SJCRH30 (cell line): Measurements from ENCODE around the gene BABAM1. TPM values are rescaled to one million over a fixed set of nuclear protein-coding genes. Genes with fewer than 3 reads are reported as not detected.
"Not testable (repeated sequence)": the region's sequence is repeated elsewhere in the genome, so short reads cannot be mapped to it uniquely, and the experiment has no call there.

Experiments
- DNase-seq, 2 experiments: peaks; one replicate each; pipeline ENCODE4 v3.0.0-alpha.2; 2015 to 2020
- H3K27ac ChIP-seq: fragments of 250-450 bp; sonication (Bioruptor Pico); 2 replicates; pipeline ENCODE4 v1.5.1; 2020; ENCODE audit warnings: mild to moderate bottlenecking, moderate library complexity
- H3K27me3 ChIP-seq: fragments of 250-450 bp; sonication (Bioruptor Pico); 2 replicates; pipeline ENCODE4 v1.5.1; 2020; ENCODE audit warnings: mild to moderate bottlenecking, moderate library complexity
- H3K36me3 ChIP-seq: fragments of 250-450 bp; sonication (Bioruptor Pico); 2 replicates; pipeline ENCODE4 v1.5.1; 2020; ENCODE audit warnings: mild to moderate bottlenecking, moderate library complexity
- H3K4me1 ChIP-seq: fragments of 250-450 bp; sonication (Bioruptor Pico); 2 replicates; pipeline ENCODE4 v1.5.1; 2020; ENCODE audit warnings: mild to moderate bottlenecking, moderate library complexity
- H3K4me3 ChIP-seq: fragments of 250-450 bp; sonication (Bioruptor Pico); 2 replicates; pipeline ENCODE4 v1.5.1; 2020; ENCODE audit warnings: mild to moderate bottlenecking, moderate library complexity
- H3K9me3 ChIP-seq: fragments of 250-450 bp; sonication (Bioruptor Pico); replicated peaks from 2 replicates; pipeline ENCODE4 v1.5.1; 2020; ENCODE audit warnings: mild to moderate bottlenecking, moderate library complexity
- total RNA-seq: library from RNA; depleted of rRNA; stranded (reverse); fragments of >200 nt; shearing (Covaris generic); gene quantifications from 2 replicates; pipeline ENCODE4 v1.2.3, GENCODE V29; 2014

BABAM1 gene
- total RNA-seq, 1 experiment from 2014 or later = 96.0 TPM

DNA sequence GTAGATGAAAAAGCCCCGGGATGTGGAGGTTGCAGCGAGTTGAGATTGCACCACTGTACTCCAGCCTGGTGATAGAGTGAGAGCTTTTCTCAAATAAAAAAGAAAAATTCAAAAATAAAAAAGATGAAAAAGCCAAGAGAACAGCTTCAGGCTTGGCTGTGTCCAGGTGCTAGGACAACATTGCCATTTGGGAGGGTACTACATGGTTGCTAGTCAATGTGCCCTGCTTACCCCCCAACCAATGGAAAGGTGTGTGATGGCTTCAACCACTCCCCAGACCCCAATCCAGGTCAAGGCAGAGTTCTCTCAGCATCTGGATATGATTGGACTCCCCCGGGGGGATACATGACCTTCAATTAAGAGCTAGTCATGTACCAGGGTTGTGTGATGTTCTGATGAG is 12.2 kb downstream of the BABAM1 start:
- DNase-seq = no peak
- Histone ChIP-seq H3K4me3 (no peak overlapping the region), H3K9me3 (no peaks in the 10 kb centered on the region), H3K27me3 (no peaks in the 10 kb centered on the region), H3K36me3 (peaks cover 31% of the 10 kb centered on the region), H3K27ac (no peak overlapping the region), H3K4me1 (no peaks in the 10 kb centered on the region)

DNA sequence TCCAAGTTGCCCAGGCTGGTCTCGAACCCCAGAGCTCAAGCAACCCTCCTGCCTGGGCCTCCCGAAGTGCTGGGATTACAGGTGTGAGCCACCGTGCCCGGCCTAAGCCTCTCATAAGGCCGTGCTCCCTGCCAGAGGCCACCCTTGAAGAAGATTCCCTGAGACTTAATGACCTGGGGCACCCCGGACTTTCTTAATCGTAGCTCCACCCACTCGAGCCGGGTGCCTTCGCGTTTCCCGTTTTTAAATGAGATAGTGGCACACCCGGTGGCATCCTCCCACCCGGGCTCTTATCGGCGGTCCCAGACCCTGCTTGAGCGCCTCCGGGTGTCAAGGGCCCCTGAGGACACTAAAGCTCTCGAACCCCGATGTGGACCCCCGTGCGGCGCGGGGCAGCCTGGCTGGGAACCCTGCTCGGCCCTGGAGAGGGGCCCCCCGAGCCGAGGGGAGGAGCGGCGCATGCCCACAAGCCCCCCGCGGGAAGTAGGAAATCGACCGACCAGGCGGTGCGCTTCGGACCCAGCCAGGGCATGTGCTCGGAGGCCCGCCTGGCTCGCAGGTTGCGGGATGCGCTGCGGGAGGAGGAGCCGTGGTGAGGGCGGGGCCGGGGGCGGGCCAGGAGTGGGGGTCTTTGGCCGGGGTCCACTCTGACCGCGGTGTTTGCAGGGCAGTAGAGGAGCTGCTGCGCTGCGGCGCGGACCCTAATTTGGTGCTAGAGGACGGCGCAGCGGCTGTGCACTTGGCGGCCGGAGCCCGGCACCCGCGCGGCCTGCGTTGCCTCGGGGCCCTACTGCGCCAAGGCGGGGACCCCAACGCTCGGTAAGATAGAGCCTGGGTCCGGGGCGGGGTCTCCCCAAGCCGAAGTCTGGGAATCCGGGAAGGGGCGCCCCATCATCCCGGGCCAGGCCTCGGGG is 14.4 kb downstream of the BABAM1 start, which contains the start of gene ANKLE1:
ANKLE1 (plus strand) TSS at position 511 of the 914 bp plus-strand sequence; CDS start at position 531, 20 bp downstream.
- Histone ChIP-seq H3K27ac (no peak within 1 kb of the TSS), H3K4me3 (no peak within 1 kb of the TSS), H3K27me3 (no peaks in the 10 kb centered on the region), H3K36me3 (peaks cover 18% of the 10 kb centered on the region), H3K4me1 (no peaks in the 10 kb centered on the region), H3K9me3 (no peaks in the 10 kb centered on the region; the same call in 1 of the 2 replicates)
- DNase-seq = no peak

DNA sequence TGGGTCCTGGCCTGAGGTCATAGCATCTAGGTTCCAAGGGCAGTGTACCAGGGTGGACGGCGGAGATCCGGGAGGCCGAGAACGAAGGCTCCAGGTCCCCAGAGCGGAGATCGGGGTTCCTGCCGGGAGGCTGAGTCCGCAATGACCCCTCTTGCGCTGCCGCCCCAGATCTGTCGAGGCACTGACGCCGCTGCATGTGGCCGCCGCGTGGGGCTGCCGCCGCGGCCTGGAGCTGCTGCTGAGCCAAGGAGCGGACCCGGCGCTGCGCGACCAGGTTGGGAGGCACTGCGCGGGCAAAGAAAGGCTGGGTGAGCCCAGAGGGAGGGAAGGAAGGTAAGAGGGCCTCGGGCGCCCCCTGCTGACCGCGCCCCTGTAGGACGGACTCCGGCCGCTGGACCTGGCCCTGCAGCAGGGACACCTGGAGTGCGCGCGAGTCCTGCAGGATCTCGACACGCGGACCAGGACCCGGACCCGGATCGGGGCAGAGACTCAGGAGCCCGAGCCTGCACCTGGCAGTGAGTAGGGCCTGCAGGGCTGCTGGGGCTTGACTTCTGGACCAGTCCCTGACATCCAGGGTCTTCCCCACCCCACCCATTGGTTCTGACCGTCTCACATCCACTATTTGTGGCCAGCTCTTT is 15.4 kb downstream of the BABAM1 start:
- DNase-seq = peak; percentile 90 to 91
- H3K27ac ChIP-seq = no peak overlapping the region
- no peaks in the 10 kb centered on the region for H3K4me1 ChIP-seq

DNA sequence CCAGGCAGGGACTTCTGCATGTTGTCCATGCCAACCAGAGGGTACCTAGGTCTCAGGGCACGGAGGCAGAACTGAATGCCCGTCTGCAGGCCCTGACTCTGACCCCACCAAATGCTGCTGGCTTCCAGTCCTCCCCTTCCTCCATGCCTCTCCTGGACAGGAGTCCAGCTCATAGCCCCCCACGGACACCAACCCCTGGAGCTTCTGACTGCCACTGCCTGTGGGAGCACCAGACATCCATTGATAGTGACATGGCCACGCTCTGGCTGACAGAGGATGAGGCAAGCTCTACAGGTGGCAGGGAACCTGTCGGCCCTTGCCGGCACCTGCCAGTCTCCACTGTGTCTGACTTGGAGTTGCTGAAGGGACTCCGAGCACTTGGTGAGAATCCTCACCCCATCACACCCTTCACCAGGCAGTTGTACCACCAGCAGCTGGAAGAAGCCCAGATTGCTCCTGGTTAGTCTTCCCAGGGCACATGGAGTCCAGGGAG is 16.3 kb downstream of the BABAM1 start:
- Histone ChIP-seq H3K27me3 (no peaks in the 10 kb centered on the region), H3K27ac (no peak overlapping the region), H3K4me3 (no peak overlapping the region), H3K9me3 (no peaks in the 10 kb centered on the region; the same call in 1 of the 2 replicates), H3K4me1 (no peaks in the 10 kb centered on the region), H3K36me3 (peaks cover 5% of the 10 kb centered on the region; the same call in 1 of the 2 replicates)
- no peak for DNase-seq

More for the DNA sequence above, 15.4 kb downstream of the BABAM1 start:
- Histone ChIP-seq H3K4me3 (no peak overlapping the region), H3K36me3 (peaks cover 11% of the 10 kb centered on the region), H3K27me3 (no peaks in the 10 kb centered on the region), H3K9me3 (no peaks in the 10 kb centered on the region; the same call in 1 of the 2 replicates)

DNA sequence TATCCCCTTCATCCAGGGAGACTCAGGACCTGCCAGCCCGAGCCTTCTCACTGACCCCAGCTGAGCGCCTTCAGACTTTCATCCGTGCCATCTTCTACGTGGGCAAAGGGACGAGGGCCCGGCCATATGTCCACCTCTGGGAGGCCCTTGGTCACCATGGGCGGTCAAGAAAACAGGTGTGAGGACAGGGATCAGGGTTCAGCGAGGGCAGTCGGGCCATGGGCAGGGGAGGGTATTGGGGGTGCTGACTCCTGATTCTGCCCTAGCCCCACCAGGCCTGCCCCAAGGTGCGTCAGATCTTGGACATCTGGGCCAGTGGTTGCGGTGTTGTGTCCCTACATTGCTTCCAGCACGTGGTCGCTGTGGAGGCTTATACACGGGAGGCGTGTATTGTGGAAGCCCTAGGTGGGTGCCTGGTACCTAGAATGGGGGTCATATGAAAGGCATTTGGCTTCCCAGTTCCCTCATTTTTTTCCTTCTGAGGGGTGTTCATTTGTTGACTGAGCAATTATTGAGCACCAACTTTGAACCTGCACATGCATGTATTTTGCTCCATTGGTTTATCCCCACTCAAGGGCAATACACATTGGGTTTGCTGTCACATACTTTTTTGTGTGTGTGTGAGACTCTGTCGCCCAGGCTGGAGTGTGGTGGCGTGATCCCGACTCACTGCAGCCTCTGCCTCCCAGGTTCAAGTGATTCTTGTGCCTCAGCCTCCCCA is 18.3 kb downstream of the BABAM1 start:
- Histone ChIP-seq H3K36me3 (no peaks in the 10 kb centered on the region), H3K27ac (no peak overlapping the region), H3K9me3 (no peaks in the 10 kb centered on the region; the same call in 1 of the 2 replicates), H3K4me3 (no peak overlapping the region), H3K27me3 (no peaks in the 10 kb centered on the region), H3K4me1 (no peaks in the 10 kb centered on the region)
- no peak for DNase-seq

DNA sequence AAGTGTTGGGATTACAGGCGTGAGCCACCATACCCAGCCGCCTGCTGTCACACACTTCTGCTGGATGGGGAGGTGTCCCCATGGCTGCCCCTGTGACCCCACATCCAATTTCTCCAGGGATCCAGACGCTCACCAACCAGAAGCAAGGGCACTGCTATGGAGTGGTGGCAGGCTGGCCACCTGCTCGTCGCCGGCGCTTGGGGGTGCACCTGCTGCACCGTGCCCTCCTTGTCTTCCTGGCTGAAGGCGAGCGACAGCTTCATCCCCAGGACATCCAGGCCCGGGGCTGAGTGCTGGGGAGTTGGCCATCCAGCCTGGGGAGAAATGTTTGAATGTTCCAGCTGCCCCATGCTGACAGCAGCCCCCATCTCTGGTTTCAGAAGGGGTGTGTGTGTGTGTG is 19.0 kb downstream of the BABAM1 start:
- H3K4me3 ChIP-seq = no peak overlapping the region
- no peaks in the 10 kb centered on the region for H3K36me3 ChIP-seq
- no peak for DNase-seq
- H3K9me3 ChIP-seq = no peaks in the 10 kb centered on the region; the same call in 1 of the 2 replicates
- H3K4me1 ChIP-seq = no peaks in the 10 kb centered on the region
- H3K27me3 ChIP-seq = no peaks in the 10 kb centered on the region
- no peak overlapping the region for H3K27ac ChIP-seq

DNA sequence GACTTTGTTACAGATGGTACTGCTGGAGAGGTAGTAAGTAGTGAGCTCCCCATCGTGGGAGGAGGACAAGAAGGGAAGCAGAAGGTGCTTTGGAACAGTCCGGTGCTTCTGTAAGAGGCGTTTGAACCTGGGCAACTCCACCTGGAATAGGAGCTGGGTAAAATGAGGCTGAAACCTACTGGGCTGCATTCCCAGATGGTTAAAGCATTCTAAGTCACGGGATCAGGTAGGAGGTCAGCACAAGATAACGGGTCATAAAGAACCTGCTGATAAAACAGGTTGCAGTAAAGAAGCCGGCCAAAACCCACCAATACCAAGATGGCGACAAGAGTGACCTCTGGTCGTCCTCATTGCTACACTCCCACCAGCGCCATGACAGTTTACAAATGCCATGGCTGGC is 19.5 kb downstream of the BABAM1 start:
- no peaks in the 10 kb centered on the region for H3K27me3 ChIP-seq
- no peaks in the 10 kb centered on the region for H3K4me1 ChIP-seq
- H3K9me3 ChIP-seq = no peaks in the 10 kb centered on the region; the same call in 1 of the 2 replicates
- no peak overlapping the region for H3K27ac ChIP-seq
- H3K36me3 ChIP-seq = no peaks in the 10 kb centered on the region
- DNase-seq = no peak
- no peak overlapping the region for H3K4me3 ChIP-seq

DNA sequence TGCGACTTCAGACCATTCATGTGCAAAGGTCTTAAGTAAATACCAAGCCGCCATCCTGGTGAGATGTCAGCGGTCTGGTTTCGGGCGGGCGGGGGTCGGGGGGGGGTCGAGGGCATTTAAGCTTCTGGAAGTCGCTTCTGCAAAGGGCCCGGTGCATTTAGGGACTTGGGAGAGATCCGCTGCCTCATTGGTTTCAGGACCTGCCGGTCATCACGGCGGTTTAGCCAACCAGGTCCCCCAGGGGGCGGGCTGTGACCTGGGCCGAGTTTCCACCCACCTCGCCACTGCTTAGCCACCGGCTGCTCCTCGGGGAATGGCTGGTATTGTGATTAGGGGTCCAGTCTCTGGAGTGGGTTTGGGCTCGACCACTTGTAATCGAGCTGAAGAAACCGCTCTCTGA is 22.2 kb downstream of the BABAM1 start:
- Histone ChIP-seq H3K27ac (no peak overlapping the region), H3K4me1 (no peaks in the 10 kb centered on the region), H3K9me3 (no peaks in the 10 kb centered on the region; the same call in 1 of the 2 replicates), H3K27me3 (no peaks in the 10 kb centered on the region), H3K36me3 (peaks cover 7% of the 10 kb centered on the region), H3K4me3 (no peak overlapping the region)
- peak; percentile 33 to 39 for DNase-seq

DNA sequence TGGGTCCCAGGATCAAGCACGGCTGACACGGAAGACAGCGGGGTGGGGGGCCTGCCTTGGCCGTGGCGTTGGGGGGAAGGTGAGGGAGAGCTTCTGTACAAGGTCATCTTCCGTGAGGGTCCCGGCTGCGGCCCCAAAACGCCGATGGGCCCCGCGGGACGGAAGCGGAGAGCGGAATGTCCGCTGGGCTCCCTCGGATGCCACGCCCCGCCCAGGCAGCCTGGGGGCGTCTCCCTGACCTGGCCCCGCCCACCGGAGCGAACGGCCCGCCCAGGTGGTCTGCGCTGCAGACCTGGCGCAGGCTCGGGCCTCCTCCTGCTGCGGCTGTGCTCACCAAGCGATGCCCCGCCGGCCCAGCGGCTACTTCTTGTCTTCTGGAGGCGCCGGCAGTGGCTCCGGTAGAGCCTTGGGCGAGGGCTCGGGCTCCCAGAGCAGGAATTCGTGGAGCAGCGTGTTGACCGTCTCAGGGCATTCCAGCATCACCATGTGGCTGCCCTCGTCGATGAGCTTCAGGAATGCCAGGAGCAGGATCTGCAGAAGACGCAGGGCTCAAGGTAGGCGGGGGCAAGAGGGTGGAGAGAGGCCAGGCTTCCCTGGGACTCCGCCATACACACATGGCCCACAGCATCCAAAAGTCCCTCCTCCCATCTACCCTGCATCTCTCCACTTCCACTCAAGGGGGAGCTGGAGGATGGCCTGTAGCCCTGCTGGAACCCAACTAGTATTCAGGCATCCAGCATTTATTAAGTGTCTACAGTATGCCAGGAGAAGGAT is 25.2 kb downstream of the BABAM1 start:
- Histone ChIP-seq H3K9me3 (no peaks in the 10 kb centered on the region), H3K27me3 (no peaks in the 10 kb centered on the region), H3K4me3 (no peak overlapping the region), H3K27ac (no peak overlapping the region), H3K4me1 (no peaks in the 10 kb centered on the region), H3K36me3 (peaks cover 25% of the 10 kb centered on the region)
- peak; percentile 31 to 55 for DNase-seq

DNA sequence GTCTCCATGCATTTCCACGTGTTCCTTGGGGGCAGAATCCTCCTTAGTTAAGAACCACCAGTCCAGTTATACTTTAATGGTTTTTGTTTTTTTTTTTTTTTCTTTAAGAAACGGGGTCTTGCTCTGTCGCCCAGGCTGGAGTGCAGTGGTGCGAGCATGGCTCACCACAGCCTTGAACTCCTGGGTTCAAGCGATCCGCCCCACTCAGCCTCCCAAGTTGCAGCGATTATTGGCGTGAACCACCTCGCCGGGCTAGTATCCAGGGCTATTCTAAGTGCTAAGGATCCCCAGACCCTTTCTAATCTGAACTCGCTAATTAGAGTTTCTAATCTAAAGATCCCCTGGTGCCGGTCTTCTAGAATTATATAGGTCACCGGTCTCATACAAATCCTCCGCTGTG is 26.4 kb downstream of the BABAM1 start:
- no peak for DNase-seq
- Histone ChIP-seq H3K4me3 (no peak overlapping the region), H3K4me1 (no peaks in the 10 kb centered on the region), H3K27me3 (no peaks in the 10 kb centered on the region), H3K36me3 (peaks cover 33% of the 10 kb centered on the region), H3K27ac (no peak overlapping the region), H3K9me3 (peaks cover 4% of the 10 kb centered on the region; the same call in 1 of the 2 replicates)

DNA sequence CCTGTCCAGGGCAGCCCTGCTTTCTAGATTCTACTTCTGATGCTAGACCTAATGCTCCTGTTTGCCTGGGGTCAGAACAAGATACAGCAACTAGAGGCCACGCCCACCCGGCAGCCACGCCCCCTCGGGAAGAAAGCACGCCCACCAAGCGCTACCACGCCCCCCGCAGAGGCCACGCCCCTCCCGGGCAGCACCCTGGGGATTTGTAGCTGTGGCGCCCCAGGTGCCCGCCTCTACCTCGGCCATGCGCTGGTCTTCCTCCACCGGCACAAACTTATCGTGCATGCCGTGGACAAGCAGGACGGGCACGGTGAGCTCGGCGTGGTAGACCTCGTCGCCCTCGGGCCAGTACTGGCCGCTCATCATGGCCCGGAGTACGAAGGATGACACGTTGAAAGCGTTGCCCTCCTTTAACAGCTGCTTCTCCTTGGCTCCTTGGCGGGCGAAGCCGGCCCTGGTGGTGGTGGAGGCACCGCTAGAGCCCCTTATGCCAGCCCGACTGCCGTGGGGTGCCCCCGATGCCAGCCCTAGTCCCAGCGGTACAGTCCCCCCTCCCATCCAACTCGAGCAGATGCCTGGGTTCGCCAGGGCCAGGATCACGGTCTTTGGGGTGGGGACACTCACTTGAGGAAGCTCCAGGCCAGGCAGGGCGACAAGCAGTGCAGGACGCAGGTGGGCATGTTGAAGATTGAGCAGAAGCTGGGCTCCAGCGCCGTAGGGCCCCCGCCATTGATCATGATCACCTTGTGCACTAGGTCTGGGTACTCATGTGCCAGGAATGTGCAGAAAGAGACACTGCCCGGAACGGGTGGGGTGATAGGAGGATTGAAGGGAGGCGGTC is 27.0 kb downstream of the BABAM1 start:
- peak; percentile 48 to 60 for DNase-seq
- Histone ChIP-seq H3K36me3 (peaks cover 33% of the 10 kb centered on the region), H3K4me3 (no peak overlapping the region)

DNA sequence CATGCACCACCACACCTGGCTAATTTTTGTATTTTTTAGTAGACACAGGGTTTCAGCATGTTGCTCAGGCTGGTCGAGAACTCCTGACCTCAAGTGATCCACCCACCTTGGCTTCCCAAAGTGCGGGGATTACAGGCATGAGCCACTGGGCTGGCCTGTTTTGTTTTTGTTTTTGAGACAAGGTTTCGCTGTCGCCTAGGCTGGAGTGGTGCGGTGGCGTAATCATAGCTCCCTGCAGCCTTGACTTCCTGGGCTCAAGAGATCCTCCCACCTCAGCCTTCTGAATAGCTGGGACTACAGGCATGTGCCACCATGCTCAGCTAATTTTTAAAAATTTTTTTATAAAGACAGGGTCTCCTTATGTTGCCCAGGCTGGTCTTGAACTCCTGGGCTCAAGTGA is 28.3 kb downstream of the BABAM1 start:
- H3K4me1 ChIP-seq, H3K4me3 ChIP-seq, H3K27me3 ChIP-seq, H3K27ac ChIP-seq, H3K9me3 ChIP-seq, DNase-seq: not testable (repeated sequence)
- H3K36me3 ChIP-seq = peaks cover 33% of the 10 kb centered on the region

More for the DNA sequence above, 27.0 kb downstream of the BABAM1 start:
- Histone ChIP-seq H3K4me1 (no peaks in the 10 kb centered on the region), H3K27ac (no peak overlapping the region), H3K27me3 (no peaks in the 10 kb centered on the region), H3K9me3 (peaks cover 4% of the 10 kb centered on the region; the same call in 1 of the 2 replicates)

DNA sequence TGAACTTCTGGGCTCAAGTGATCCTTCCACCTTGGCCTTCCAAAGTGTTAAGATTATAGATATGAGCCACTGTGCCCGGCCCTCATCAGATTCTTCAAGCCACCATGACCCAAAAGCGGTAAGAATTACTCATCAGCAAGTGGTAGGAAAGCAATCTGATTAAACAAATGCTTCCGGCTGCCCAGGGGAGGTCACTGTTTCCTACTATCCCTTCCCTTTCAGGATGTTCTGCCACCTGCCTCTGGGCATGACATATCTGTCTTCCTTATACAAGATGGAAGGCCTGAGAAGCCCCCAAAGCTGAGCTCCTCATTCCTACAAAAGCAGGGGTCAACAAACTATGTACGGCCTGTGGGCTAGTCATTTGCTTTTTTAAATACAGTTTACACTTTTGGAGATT is 29.0 kb downstream of the BABAM1 start:
- H3K9me3 ChIP-seq = peaks cover 4% of the 10 kb centered on the region; the same call in 1 of the 2 replicates
- no peaks in the 10 kb centered on the region for H3K4me1 ChIP-seq
- no peak overlapping the region for H3K27ac ChIP-seq
- DNase-seq = no peak
- H3K36me3 ChIP-seq = peaks cover 33% of the 10 kb centered on the region
- no peaks in the 10 kb centered on the region for H3K27me3 ChIP-seq
- no peak overlapping the region for H3K4me3 ChIP-seq
